Activated T-helper 1 cell treated with anti-CD3 and anti-CD28 coated beads, Interleukin-2, amount 50 U/mL, for 16 hours (primary cell): ENCODE measurements around the gene PCSK5.
"Not testable (repeated sequence)": the region's sequence is repeated elsewhere in the genome, so short reads cannot be mapped to it uniquely, and the experiment has no call there.

Experiments used
- DNase-seq, 2 donors: peaks; one replicate each; pipeline ENCODE4 v3.0.0-alpha.2; 2020; ENCODE audit warnings: low read depth in 1 of 2, low spot score in 1 of 2

Gene PCSK5

DNA sequence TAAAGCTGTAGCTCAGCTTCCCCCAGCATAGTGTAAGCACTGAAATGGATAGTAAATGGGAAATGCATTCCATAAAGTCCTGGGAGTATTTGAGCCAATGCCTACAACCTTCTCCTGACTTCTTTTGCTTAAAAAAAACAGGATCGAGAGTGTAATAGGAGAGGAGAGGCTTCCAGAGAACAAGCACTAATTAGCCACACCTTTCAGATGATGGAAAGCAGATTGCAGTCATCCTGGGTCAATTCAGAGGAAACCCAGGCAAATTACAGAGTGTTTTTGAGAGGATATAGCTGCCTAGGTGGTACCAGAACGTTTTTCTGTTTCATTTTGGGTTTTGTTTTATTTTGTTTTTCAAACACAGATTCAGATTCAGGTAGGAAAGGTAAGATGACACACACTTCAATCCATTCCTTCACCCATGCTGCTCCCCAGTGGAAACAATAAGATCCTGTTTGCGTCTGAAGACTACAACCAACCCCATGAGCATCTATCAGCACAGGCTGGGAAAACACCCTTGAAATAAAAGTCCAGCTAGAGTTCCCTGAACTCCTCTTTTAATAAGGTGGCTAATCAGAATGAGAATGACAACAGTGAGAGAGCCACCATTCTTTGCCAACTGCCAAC lies 408.2 kb downstream of the PCSK5 start:
- DNase-seq: no peak

DNA sequence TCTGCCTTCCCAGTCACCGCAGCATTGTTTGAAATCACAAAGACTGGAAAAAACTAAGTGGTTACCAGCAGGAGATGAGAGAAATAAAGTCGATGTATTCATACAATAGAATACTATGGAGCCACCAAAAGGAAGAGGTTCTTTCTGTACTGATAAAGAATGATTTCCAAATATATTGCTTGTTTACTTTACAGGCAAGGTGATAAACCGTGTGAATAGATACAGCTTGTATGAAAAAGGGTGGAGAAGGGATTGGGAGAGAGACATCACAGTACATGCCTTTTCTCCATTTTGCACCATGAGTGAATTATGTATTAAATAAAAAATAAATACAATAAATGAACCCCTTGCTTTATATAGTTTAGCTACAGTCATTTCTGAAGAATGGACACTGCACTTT lies 412.1 kb downstream of the PCSK5 start:
- no peak for DNase-seq

DNA sequence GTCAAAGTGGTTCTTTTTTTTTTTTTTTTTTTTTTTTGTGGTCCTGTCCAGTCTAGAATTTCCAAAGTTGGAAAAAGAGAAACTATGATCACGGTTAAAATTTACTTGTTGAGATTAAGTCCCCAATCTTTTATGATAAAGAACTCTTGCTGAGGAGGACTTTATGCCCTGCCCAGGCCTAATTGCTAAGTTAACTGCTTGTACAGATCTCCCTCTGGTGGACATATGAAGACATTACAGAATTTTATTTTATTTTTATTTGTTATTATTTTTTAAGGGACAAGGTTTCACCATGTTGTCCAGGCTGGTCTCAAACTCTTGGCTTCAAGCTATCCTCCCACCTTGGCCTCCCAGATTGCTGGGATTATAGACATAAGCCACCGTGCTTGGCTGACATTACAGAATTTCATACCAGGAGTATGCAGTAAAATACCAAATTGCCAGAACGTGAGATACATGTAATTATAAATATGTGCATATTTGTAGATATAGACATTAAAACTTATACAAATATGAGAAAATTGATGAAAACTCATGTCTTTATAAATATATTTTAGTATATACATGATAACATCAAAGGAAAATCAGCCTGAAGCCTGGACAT lies 412.6 kb downstream of the PCSK5 start:
- no peak for DNase-seq

DNA sequence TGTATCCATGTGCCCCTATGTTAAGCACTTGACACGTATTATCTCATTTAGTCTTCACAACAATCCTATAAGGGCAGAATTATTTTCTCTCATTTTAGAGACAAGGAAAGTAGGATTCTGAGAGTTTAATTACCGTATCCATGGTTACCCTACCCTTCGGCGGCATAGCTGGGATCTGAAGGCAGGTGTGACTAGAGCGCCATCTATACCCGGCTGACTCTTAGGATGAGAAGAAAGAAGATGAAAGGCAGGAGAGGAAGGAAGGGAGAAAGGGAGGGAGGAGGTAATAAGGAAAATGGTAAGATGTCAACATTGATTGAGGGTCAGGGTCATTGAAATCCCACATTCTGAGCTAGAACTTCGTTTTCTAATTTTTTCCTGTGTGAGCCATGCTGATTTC lies 416.6 kb downstream of the PCSK5 start:
- DNase-seq: not testable (repeated sequence)

DNA sequence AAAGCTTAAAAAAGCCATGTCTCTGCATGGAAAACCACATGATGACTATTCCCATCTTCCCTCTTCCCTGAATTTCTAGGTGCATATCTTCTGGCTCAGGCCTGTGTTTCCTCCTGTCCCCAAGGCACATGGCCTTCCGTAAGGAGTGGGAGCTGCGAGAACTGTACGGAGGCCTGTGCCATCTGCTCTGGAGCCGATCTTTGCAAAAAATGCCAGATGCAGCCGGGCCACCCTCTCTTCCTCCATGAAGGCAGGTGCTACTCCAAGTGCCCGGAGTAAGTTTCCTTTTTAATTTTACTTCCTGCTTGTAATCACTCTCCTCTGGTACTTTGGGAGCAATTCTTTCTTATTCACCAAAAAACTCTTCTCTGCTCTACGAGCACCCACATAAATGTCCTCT lies 420.1 kb downstream of the PCSK5 start:
- DNase-seq: no peak

DNA sequence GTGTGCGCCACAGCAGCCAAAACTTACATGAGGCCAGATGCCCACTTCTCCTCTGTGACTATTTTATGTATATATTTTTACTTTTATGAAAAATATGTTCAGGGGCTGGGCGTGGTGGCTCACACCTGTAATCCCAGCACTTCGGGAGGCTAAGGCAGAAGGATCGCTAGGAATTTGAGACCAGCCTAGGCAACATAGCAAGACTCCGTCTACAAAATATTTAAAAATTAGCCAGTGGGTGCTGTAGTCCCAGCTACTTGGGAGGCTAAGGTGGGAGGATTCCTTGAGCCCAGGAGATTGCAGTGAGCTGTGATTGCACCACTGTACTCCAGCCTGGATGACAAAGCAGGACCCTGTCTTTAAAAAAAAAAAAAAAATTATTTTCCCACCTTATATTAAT lies 420.5 kb downstream of the PCSK5 start:
- no peak for DNase-seq

DNA sequence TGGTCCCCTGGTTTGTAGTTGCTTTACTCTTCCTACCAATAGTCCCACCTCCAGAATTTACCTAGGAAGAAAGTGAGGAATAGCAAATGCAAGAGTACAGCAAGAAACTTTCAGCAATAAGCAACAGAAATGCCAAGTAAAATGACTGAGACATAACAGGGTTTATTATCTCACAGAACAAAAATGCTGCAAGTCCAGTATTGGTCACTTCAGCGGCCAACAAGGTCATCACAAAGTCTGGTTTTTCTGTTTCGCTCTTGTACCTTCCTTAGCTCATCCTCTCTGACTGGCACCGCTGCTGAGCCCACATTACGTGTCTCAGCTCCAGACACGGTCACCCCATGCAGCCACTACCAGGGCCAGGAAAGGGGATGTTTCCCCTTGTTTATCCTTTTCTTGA lies 421.1 kb downstream of the PCSK5 start:
- no peak for DNase-seq

DNA sequence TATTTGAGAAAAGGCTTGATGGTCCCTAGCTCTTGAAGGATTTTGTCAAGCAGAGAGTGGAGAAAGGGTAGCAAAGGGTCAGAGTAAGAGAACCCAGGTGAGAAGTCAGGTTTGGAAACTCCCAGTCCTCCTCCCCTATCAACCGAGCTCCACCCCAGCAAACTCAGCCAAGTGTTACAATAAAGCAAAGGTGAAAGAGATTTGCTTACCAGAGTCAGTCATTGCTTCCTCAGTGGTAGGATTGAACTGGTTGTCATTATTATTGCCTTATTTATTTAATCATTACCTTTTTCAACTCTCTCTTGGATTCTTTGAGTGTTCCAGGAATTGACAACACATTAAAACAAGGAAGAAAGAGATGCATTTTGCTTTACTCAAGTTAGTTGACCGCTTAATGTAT lies 423.3 kb downstream of the PCSK5 start:
- no peak for DNase-seq

DNA sequence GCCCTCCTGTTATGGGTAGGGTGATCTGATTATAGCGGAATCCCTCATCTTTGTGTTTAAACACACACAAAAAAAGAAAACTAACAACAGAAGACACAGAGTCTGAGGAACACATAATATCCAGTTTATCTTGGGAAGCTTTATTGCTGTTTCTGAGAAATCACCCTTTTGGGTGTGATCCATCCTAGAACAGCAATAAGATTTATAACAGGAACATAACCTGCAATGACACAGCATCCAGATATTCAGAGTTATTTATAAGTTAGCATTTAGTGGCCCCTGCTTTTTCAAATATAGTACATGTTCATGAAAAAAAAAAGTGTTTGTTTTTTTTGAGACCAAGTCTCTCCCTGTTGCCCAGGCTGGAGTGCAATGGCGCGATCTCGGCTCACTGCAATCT lies 423.8 kb downstream of the PCSK5 start:
- no peak for DNase-seq

DNA sequence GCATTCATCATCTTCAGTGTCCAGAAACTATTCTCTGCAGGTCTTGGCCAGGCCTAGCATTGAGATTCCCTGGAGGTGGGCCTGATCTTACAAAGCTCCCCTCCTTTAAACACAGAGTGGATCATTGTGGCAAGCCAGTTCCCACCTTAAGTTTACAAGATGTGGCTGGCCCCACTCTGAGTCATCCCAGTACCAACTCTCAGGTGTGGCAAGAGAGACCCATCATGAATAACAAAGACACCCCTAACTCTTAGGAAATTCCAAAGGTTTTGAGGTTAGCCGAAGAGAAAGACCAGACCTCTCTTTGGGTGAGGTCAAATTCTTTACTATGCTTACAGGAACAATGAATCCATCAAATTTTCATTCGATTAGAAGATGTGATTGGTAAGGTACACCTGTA lies 425.6 kb downstream of the PCSK5 start:
- DNase-seq: no peak

DNA sequence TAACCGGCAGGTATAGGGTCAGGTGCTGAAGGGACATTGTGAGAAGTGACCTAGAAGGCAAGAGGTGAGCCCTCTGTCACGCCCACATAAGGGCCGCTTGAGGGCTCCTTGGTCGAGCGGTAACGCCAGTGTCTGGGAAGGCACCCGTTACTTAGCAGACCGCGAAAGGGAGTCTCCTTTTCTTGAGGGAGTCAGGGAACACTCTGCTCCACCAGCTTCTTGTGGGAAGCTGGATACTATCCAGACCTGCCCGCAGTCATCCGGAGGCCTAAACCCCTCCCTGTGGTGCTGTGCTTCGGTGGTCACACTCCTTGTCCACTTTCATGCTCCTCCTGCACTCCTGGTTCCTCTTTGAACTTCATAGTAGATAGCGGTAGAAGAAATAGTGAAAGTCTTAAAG lies 429.0 kb downstream of the PCSK5 start:
- DNase-seq: not testable (repeated sequence)

DNA sequence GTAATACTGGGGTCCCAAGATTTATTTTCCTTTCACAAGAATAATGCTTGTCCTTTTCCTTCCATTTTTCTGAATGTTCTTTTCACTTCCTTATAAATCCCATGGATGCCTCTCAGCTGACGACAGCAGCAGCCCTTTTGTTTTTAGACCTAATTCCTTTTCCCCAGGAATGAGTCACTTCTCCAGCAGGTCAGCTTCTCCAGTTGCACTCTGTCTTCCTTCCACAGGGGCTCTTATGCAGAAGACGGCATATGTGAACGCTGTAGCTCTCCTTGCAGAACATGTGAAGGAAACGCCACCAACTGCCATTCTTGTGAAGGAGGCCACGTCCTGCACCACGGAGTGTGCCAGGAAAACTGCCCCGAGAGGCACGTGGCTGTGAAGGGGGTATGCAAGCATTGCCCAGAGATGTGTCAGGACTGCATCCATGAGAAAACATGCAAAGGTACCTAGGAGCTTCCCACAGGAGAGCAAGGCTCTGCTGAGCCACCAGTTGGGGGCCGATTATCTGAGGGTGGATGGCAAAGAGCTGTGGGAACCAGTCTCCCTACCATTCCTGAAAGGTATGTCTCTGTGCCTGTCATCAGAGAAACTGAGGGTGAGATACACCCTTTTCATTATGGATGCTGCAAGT lies 430.8 kb downstream of the PCSK5 start:
- no peak for DNase-seq

DNA sequence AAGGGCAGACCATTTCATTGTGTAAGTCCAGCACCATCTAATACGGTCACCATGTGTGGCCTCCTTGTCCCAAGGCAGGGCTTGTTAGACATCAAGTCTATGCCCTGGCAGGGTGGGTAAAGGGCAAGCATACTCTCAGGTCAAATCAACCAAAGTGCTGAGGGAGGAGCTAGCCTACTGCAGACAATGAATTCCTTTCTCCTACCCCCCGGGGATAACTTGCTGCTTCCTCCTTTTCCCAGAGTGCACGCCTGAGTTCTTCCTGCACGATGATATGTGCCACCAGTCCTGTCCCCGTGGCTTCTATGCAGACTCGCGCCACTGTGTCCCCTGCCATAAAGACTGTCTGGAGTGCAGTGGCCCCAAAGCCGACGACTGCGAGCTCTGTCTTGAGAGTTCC lies 432.3 kb downstream of the PCSK5 start:
- DNase-seq: no peak

DNA sequence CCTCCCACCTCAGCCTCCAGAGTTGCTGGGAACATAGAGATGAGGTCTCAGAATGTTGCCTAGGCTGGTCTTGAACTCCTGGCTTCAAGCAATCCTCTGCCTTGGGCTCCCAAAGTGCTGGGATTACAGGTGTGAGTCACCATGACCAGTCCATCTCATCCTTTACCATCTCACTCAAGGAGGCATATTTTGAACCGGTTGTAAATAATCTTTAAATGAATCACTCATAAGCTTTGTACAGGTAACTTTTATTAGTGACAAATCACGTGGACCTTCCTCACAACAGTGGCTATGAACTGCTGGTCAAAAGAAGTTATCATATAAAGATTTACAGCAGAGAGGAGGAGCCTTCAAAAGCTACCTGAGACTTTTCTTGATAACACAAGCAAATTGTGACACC lies 433.0 kb downstream of the PCSK5 start:
- DNase-seq: no peak

DNA sequence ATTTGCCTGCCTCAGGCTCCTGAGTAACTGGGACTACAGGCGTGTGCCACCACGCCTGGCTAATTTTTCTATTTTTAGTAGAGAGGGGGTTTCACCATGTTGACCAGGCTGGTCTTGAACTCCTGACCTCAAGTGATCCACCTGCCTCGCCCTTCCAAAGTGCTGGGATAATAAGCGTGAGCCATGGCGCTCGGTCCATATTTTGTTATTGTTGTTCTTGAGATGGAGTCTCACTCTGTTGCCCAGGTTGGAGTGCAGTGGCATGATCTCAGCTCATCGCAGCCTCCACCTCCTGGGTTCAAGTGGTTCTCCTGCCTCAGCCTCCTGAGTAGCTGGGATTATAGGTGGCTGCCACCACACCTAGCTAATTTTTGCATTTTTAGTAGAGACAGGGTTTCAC lies 433.6 kb downstream of the PCSK5 start:
- not testable (repeated sequence) for DNase-seq

DNA sequence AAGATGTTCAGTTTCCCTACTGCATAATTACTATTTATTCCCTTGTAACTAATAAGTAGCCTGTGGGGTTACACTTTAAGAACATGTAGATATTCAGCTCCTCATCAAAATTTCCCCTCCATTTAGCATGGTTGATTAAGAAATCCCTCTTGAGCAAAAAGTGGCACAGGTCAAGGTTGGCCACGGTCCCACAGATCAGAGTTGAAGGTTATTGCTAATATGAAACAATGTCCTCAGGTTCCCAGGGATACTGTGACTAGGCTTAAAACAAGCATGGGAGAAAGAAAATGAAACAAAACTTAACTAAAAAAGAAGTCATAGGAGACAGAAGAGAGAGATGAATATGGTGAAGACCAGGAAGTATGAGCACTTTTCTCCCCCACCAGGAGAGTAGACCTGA lies 439.6 kb downstream of the PCSK5 start:
- no peak for DNase-seq

DNA sequence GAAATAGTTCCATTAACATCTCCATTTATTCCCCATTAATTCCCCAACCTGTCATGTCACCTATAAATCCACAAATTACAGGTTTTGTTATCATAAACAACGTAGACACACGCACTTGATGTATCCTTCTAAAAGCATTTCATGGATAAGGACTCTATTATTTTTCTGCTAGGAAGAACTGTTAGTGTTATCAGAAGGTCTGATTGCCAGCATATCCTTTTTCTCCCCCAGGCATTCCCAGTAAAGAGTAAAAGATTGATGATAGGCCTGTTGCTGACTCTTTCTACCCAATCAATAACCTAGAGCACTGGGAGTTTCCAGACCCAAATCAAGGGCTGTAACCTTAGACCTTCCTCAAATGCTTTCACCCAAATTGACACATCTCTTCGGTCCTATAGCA lies 442.9 kb downstream of the PCSK5 start:
- no peak for DNase-seq

DNA sequence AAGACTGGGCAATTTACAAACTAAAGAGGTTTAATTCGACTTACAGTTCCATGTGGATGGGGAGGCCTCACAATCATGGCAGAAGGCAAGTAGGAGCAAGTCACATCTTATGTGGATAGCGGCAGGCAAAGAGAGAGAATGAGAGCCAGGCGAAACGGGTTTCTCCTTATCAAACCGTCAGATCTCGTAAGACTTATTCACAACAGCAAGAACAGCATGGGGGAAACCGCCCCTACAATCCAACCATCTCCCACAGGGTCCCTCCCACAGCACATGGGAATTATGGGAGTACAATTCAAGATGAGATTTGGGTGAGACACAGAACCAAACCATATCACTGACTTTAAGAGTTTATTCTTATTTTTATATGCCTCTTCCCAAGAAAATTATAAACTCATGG lies 443.5 kb downstream of the PCSK5 start:
- DNase-seq: no peak

DNA sequence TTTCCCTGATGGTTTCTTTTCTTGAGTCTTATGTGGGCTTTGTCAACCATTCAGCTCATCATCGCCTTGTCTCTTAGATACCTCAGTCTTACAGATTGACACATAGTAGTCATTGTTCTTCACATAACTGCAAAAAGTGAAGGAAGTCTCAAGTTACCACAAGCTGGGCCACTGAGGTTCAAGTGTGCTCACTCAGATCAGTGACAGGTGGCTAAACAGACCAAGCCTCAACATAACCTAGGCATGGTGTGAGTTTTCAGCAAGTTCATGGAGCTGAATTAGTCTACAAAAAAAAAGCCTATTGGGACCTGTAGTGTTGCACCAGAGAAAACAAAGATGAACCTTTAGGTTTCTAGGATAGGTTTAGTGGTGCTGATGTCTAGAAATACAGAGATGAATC lies 445.6 kb downstream of the PCSK5 start:
- DNase-seq: no peak

DNA sequence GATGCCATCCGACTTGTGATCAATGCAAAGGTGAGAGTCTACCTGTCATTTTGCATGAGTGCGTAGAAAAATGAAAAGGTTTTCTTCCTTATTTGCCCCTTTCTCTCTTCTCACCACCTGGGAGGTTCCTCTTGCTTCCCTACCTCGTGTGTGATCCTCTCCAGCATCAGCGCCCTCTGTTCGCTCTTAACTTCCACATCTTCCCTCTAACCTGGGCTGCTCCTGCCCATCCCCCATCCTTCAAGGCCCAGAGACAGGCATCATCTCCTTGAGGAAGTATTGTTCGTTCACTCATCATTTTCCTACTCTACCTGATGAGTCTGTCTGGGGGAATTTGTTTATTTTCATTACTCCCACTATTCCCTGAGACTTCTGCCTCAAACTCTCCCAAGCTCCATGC lies 447.9 kb downstream of the PCSK5 start:
- DNase-seq: no peak

DNA sequence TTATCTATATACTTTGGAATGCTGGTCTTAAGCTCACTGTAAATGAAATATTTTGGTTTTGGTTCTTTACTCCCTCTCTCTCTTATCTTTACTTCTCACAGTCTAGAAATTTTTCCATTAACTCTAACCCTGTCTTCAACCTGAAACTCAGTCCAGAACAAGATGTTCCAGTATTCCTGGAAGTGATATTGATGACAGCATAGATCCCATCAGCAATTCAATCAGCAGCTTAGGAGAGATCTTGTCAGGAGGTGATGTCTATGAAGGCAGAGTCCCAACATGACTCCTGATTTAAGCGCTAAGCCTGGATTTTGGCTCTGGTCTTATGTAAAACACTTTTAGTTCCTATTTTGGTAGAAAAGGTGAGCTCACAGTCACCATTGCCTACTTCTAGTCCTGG lies 451.1 kb downstream of the PCSK5 start:
- DNase-seq: no peak

DNA sequence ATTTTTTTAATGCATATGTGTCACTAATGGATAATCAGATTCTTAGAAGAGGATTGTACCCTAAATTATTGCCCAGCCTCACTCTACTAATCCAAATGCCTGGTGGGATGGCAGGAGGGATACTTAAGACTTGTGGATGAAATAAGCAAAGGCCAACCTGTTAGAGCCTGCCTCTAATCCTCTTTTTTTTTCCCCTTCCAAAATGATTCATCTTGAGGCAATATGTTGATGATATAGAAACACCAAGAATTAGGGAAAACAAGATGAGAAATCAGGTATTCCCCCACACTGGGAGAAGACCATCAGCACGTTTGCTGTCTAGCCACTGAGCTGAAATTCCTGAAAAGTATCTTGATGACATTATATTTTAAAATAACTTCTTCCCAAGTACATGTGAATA lies 451.7 kb downstream of the PCSK5 start:
- DNase-seq: no peak

DNA sequence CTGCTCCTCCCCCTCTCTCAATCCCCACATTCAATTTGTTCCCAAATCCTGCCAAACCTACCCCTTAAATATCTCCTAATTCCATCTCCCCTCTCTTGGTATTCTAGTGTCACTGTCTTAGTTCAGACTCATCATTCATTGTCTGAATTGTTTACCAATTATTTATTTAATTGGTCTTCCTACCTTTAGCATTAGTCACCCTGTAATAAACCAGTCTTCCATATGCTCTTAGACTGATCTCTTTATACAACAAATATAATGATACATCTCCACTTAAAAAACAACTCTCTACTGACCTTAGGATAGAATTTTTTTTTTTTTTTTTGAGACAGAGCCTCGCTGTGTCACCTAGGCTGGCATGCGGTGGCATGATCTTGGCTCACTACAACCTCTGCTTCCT lies 452.4 kb downstream of the PCSK5 start:
- DNase-seq: no peak
